Measurements from ENCODE around the gene KRT28.
A peak's percentile ranks its signal among the peaks of the same experiment; 100 is the strongest.
"Not testable (repeated sequence)": the region's sequence is repeated elsewhere in the genome, so short reads cannot be mapped to it uniquely, and the experiment has no call there.

The KRT28 gene

GRCh38 chr17:40818733-40819527 lies 19.2 kb upstream of the KRT28 start:
- DNase-seq (ENCODE audit: low read depth in 2 of 2) = peak; percentile 64 to 71

- DNase-seq (ENCODE audit: low read depth in 2 of 2) = no peak
Observed at GRCh38 chr17:40818343-40818732, 18.6 kb upstream of the KRT28 start.

GRCh38 chr17:40817103-40817682 lies 17.4 kb upstream of the KRT28 start:
- DNase-seq (ENCODE audit: low read depth in 2 of 2) = no peak

- no peak for DNase-seq (ENCODE audit: low read depth in 2 of 2)
Observed at GRCh38 chr17:40816569-40816968, 16.8 kb upstream of the KRT28 start.

- no peak for DNase-seq (ENCODE audit: low read depth in 2 of 2)
Observed at GRCh38 chr17:40815381-40815780, 15.6 kb upstream of the KRT28 start.

- DNase-seq (ENCODE audit: low read depth in 2 of 2) = not testable (repeated sequence)
Observed at GRCh38 chr17:40814657-40815056, 14.9 kb upstream of the KRT28 start.

GRCh38 chr17:40813804-40814203 lies 14.0 kb upstream of the KRT28 start:
- DNase-seq (ENCODE audit: low read depth in 2 of 2) = no peak

- DNase-seq (ENCODE audit: low read depth in 2 of 2) = no peak
Observed at GRCh38 chr17:40812639-40813038, 12.9 kb upstream of the KRT28 start.

GRCh38 chr17:40810494-40810893 lies 10.7 kb upstream of the KRT28 start:
- DNase-seq (ENCODE audit: low read depth in 2 of 2) = no peak

GRCh38 chr17:40809721-40810421 lies 10.1 kb upstream of the KRT28 start:
- DNase-seq (ENCODE audit: low read depth in 2 of 2) = no peak

GRCh38 chr17:40806131-40806530 lies 6.4 kb upstream of the KRT28 start:
- DNase-seq (ENCODE audit: low read depth in 2 of 2) = no peak

- DNase-seq (ENCODE audit: low read depth in 2 of 2) = peak; percentile 48 to 56
Observed at GRCh38 chr17:40803617-40804082, 3.9 kb upstream of the KRT28 start.

- DNase-seq (ENCODE audit: low read depth in 2 of 2) = no peak
Observed at GRCh38 chr17:40801157-40801556, 1.4 kb upstream of the KRT28 start.

GRCh38 chr17:40800381-40800780 lies 622 bp upstream of the KRT28 start:
- no peak for DNase-seq (ENCODE audit: low read depth in 2 of 2)

- no peak for DNase-seq (ENCODE audit: low read depth in 2 of 2)
Observed at GRCh38 chr17:40796846-40797245, 2.9 kb downstream of the KRT28 start.

- no peak for DNase-seq (ENCODE audit: low read depth in 2 of 2)
Observed at GRCh38 chr17:40795019-40795667, 4.6 kb downstream of the KRT28 start.

GRCh38 chr17:40794466-40794865 lies 5.3 kb downstream of the KRT28 start:
- no peak for DNase-seq (ENCODE audit: low read depth in 2 of 2)

- no peak for DNase-seq (ENCODE audit: low read depth in 2 of 2)
Observed at GRCh38 chr17:40793832-40794231, 5.9 kb downstream of the KRT28 start.

GRCh38 chr17:40791787-40792436 lies 7.8 kb downstream of the KRT28 start:
- no peak for DNase-seq (ENCODE audit: low read depth in 2 of 2)

GRCh38 chr17:40791111-40791510 lies 8.6 kb downstream of the KRT28 start:
- no peak for DNase-seq (ENCODE audit: low read depth in 2 of 2)

GRCh38 chr17:40782450-40782849 lies 17.3 kb downstream of the KRT28 start, which contains the start of gene KRT27:
Gene KRT27 (minus strand): TSS chr17:40782550. CDS start chr17:40782493, 57 bp downstream.
- DNase-seq (ENCODE audit: low read depth in 2 of 2) = no peak

Measured in activated CD8-positive, alpha-beta memory T cell treated with anti-CD3 and anti-CD28 coated beads for 4 hours (primary cell).